NCI-H510A treated with DMSO at 0.1 percent for 48 hours (cell line): ENCODE data around the gene LRMDA.

Experiments used
- DNase-seq: peaks from one replicate; lab custom pipeline; 2025; lab: John Stamatoyannopoulos, UW

Gene LRMDA

DNA sequence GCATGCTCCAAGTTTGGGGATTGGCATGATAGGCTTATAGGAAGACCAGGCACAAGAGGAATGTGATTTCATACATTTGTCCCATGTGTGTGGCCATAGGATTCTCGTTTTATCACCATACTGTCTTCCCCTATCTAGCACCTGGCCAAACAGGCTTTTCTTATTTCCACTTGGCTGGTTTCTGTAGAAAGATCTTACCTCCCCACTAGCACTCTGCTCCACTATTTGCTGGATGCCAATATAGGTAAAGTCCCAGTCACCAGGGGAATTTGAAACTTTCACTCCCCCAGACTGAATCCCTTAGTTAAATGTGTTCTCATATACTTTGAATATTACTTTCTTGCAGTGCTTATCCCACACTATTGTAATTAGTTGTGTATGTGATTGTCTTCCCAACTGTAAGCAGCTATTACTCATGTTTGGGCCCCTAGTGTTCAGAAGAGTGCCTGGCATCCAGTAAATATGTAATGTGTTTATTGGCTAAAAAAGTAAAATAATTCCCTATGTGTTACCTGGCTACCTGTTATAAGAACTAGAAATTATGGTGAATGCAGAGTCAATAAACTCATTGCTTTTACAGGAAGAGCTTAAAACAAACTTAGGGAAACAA, 109.0 kb downstream of the LRMDA start:
- no peak for DNase-seq

DNA sequence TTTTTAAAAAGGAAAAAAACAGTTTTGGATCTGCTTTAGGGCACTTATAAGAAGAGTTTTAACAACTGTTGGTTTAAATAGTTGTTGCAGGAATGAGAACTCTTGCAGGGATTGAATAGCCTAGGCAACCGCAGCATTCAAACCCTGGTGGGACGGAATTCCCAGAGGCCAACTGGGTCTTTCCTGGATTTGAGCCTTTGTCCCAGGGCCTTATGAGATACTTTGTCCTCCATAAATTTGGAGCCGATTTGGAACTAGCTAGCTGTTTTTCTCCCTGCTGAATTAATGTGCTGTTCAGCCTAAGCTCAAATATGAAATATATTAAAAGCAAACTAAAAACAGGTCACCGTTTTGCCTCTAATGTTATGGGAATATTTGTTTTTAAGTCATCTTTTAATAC, 109.6 kb downstream of the LRMDA start:
- no peak for DNase-seq

DNA sequence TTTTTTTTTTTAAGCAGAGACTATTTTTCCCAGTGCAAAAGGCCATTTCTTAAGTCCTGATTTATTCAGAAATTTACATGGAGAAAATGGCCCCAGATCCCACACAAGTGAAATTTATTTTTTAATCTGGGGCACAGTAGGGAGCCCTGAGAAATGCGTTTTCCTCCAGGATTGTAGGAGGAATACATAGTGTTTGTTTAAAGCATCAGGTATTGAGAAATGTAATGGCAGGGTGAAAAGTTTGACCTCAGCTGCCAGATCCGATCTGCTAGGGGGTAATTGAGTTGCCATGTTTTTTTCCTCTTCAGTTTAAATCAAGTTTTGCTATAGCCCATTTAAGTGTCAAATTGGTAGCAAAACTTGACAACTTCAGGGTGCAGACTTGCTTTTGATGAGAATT, 110.0 kb downstream of the LRMDA start:
- no peak for DNase-seq

DNA sequence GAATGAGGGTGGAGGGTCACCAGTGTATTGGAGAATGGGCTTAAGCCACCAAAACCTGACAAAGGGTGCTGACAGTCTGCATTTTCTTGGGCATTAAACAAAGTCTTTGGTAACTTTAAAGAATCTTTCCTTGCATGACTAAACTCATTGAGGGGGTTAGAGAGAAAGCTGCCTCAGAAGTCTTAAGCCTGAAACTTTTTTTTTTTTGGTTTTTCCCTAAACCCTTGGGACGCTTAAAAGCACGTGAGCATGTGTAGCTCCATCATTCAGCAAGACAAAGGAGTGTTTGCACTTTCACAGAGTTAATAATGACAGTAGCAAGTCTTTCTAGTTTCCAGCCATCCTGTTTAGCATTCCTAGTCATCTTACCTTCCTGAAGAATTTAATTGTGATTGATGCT, 110.7 kb downstream of the LRMDA start:
- no peak for DNase-seq

DNA sequence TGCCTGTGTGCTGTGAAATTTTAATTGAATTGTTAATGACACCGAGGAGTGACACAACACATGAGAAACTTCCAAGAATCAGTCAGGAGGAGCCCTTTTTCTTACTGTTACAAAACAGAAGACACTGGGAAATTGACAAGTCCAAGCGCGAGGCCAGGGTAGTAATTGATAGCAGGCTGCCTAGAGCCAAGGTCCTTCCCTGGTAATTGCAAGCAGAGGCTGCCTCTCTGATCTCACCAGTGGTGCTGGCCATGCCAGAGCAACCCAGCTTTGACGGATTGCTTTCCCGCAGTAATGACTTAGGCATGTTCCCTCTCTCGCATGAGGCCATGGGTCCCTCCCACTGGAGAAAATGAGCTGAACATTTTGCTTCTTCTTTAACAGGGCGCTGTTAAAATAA, 111.5 kb downstream of the LRMDA start:
- DNase-seq: no peak

DNA sequence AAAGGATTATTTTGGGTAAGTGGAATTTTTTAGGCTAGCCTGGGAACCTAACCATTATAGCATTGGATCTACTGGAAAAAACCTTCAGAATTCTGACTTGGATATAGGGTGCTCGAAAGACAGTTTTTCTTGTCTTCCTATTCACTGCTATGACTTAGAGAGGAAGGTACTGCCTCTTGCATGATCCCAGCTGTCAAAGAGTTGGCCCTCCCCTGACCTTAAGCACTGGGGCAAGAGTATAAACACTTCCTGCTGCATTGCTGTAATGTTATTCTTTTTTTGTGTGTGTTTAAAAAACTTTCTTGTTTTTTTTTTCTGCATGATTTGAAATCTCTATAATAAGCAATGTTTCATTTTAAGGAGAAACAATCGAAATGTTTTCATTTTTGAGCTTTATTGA, 113.0 kb downstream of the LRMDA start:
- DNase-seq: no peak

DNA sequence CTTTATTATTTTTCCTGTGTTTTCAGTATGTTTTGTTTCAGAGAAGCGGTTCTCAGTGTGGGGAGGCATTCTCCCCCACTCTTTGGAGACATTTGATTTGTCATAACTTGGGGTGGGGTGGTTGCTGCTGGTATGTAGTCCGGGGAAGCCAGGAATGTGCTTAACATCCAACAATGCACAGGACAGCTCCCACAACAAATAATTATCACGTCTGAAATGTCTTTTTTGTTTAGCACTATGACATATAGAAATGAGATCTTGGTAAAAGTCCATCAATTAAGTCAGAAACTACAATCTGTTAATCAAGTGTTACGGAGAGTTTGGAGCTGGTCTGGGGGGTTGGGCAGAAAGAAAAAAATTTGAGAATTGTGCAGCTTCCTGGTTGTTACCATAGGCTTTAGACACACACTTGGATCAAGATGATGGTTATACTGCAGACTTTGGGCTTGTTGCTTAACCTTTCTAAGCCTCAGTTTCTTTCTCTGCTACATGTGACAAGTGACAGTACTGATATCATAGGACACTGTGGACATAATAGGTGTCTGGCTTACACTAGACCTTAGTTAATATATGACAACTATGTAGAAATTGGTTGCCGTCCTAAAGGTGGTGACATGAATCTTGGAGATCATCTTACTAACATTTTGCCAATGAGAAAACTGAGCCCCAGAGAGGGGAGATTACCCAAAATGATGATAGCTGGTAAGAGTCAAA, 113.7 kb downstream of the LRMDA start:
- no peak for DNase-seq

DNA sequence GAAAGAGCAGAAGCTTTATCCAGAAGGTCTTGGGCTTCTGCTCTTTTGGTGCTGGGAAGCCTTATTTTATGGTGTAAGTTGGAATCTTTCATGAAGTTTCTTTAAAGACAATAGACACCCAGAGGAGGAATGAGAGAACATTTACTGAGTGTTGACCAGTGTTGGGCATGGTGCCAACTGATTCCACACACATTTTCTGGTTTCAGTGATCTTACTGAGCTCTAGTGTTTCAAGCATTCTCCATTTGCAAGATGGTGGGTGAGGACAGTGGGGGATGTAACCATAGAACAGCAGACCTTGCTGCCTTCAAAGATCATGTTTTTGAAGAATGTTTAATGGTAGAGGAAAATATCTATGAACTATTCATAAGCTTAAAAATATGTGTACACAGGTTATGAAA, 114.6 kb downstream of the LRMDA start:
- DNase-seq: no peak

DNA sequence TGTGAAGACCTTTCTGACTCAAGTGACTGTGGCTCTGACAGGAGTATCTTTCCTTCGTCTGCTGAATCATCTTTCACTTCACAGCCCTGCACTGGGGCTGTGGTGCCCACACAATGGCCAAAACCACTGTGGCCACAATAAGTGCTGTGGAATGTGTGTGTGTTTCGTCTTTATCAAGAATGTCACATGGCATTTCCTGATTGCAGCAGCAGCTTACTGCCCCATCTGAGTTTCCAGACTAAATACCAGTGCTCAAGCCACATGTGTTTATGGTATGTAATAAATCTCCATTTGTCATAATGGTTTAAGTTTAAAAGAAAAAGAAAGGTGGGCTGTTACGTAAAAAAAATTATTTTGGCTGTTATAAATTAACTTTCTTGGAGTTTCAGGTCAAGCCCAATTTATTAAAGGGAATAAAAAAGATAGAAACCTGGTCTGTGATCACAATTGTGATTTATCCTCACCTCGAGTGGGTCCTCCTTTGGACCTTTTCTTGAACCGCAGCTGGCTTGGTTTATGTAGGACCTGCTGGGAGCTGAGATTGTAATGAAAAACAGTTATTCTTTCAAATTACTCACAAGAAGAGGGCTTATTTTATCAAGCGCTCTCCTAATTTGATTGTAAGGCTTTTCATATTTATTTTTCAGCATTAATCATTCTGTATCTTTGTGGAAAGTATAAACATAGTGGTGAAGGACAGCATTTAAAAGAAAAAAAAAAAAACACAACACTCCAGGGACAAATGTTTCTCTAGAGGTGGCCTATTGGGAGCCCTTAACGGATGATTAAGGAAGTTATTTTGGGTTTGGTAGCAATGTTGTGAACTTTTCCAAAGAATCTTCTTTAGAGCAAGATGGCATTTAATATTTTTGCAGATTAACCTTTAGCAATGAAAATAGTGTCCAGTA, 116.2 kb downstream of the LRMDA start:
- DNase-seq: no peak

DNA sequence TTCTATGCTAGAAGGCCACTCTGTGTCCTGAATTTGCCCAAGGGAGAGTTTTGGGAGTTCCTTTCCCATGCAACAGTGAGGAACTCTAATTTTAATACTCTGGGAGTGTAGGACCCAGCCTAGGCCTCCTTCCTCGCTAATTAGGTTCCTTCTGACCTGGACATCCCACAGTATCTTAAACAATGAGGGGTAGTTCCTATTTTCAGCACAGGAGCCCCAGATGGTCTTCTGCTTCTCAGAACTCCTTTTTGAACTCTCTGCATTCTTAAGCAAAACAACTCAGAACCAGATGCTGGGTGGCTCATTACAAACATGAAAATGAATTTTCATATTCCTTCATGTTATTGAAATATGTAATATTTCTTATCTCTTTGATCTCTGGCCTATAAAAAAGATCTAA, 116.9 kb downstream of the LRMDA start:
- no peak for DNase-seq

DNA sequence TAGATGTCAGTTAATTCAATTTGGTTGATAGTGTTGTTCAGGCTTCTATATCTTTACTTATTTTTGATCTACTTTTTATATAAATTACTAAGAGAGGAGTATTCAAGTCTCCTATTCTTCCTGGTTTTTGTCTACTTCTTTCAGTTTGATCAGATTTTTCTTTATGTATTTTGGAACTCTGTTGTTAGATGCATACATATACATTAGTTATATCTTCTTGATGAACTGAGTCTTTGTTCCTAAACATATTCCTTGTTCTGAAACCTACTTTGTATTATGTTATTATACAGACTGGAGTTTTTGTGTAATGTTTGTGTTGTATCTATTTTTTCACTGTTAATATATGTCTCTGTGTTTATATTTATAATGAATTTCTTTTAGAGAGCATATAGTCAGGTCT, 118.8 kb downstream of the LRMDA start:
- DNase-seq: no peak

DNA sequence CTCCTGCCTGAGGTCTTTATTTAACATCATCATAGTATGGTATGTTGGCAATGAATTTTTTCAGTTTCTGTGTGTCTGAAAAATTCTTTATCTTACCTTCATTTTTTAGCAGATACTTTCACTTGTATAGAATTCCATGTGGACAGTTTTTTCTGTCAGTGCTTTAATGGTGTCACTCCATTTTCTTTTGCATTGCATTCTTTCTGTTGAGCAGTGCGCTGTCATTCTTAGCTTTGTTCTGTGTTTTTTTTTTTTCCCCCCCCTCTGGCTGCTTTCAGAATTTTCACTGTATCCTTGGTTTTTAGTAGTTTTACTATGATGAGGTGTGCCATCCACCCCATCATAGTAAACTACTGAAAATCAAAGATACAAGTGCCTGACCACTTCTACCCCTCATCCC, 120.7 kb downstream of the LRMDA start:
- no peak for DNase-seq

DNA sequence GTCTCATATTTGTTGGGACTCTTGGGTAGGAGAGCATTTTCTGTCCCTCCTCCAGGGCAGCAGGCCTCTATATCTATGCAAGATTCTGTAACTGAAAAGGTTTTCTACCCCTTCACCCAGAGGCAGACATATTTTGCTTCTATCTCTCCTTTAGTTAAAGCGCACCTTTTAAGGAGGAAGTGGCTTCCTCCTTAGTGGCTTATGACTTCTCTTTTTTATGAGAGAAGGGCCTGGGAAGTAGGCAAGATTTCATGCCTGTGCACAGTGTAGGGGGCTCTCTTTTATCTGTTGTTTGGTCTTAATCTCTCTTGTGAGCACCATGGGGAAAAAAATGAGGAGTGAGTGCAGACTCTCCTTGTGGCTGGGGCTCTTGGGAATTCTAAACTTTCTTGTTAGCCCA, 122.1 kb downstream of the LRMDA start:
- no peak for DNase-seq

DNA sequence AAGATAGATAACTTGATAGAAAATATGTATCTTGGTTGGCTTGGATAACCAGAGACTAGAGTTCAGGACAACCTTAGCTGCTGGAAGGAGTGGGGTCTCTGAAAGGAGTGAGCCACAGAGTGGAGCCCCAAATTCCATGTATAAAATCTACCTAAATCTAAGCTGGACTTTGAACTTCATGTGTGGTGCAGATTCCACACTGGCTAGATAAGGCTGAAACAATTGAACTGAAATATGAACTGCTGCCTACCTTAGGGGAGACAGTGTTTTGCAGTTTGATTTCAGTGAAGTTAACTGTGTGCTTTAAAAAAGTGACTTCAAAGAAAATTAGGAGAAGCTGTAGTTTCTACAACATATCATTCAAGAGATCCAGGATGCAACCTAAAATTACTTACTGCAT, 123.9 kb downstream of the LRMDA start:
- DNase-seq: no peak

DNA sequence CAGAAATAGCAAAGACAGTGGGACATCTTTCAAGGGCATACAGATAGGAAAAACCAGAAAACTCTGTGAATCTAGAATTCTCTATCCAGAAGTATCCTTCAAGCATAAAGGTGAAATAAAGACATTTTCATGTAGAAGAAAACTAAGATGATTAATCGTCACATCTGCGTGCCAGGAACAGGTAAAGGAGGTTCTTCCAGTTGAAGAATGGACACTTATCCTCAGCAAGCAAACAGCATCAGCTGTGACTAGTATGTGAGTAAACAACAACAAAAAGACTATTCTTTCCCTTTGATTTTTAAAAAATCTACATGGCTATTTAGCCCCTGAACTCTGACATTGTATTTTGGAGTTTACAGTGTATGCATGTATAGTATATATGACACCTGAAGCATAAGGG, 124.9 kb downstream of the LRMDA start:
- DNase-seq: no peak

DNA sequence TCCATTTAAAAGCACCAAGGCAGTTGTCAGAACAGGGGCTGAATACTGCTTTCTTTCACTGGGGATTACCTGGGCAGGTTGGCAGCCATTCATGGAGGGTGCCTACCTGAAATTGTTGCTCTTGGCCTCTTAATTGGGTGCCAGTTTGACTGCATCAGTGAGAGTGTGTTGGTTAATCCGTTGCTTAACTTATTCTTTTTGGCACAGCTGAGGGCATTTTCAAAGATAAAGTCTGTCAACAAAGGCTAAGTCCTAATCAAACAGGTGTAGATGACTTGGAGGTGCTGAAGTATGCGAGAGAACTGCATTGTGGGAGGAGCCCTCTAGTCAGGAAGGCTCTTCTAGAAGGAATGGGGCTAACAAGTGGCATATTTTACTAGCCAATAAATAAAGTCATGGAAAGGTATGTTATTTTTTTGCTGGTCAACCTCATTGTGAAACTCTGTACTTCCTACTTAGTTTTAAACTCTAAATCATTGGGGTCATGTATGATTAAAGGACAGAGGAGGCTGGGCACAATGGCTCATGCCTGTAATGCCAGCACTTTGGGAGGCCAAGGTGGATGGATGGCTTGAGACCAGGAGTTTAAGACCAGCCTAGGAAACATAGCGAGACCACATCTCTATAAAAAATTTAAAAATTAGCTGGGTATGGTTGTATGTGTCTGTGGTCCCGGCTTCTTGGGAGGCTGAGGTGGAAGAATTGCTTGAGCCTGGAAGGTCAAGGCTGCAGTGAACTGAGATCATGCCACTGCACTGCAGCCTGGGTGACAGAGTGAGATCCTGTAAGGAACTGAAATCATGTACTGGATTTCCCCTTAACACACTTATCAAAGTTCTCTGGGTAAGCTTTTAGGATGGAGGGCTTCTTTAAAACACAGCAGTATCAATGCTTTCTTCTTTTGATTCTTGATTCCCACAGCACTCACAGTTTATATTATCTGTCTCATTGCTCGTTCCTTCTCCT, 134.1 kb downstream of the LRMDA start:
- DNase-seq: no peak

DNA sequence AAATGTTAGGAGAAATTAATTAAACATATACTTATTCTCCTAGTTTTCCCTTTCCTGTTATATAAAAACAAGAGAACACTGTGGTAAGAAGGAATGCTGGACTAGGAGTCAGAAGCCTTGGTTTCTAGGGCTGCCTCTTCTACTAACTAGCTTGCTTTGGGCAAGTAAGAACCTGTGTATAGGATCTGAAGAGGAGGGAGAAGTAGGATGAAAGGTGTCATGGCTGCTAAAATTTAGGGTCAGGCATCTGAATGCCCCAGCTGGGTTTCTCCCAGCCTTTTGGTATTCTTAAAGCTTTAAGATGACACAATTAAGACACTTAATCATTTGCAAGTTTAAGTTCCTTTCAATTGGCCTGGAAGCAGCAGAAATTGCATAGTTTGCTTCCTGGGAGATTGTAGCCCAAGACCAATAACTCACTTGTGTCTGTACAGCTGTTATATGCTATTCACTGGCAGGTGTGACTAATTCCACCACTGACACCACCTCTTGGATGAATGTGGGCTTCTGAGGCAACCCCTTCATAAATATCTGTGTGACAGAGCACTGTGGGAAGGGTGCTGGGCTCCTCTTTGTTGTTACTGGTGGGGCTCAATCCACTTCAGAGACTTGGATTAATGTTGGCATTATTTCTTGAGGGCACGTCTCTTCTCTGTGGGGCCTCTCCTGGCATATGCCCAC, 137.2 kb downstream of the LRMDA start:
- DNase-seq: no peak

DNA sequence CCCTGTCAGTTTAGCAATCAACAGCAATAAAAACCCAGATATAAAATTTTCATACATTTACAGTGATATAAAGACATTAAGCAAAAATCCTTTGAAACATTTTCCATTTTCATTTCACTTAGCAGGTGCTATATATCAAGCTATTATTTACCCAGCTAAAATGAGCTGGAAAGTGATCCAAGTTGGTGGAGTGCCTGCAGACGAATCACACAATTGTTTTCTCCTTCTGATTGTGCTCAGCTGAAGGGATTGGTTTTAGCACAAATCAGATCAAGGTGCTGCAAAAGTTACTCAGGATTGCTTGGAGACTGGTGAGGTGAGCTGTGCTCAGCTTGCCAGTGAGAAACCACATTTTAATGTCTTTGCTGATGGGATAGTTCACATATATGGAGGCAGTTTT, 138.1 kb downstream of the LRMDA start:
- DNase-seq: no peak

DNA sequence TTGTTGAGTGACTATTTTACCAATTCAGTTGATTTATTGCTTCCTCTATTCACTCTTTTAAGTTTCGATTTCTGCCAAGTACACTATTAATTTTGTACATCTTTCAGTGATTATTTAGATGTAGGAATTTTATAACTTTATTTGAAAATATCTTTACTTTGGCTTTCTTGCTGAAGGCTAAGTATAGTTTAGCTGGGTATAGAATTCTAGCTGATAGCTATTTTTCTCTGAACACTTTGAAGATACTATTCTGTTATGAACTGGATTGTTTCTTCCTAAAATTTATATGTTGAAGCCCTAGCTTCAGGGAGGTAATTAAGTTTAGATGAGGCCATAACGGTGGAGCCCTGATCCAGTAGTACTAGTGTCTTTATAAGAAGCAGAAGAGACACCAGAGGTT, 141.1 kb downstream of the LRMDA start:
- no peak for DNase-seq

DNA sequence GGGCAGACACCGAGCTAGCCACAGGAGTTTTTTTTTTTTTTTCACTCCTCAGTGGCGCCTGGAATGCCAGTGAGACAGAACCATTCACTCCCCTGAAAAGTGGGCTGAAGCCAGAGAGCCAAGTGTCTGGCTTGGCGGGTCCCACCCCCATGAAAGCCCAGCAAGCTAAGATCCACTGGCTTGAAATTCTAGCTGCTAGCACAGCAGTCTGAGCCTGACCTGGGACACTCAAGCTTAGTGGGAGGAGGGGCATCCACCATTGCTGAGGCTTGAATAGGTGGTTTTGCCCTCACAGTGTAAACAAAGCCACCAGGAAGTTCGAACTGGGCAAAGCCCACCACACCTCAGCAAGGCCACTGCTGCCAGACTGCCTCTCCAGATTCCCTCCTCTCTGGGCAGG, 144.5 kb downstream of the LRMDA start:
- no peak for DNase-seq

DNA sequence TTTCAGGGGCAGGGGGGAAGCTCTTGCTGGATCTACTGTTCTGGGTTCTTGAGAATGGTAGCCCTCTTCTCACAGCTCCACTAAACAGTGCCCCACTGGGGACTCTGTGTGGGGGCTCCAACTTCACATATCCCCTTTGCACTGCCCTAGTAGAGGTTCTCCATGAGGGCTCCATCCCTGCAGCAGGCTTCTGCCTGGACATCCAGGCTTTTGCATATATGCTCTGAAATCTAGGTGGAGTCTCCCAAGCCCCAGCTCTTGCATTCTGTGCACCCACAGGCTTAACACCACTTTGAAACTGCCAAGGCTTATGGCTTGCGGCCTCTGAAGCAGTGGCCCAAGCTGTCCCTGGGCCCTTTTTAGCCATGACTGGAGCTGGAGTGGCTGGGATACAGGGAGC, 150.7 kb downstream of the LRMDA start:
- DNase-seq: no peak
